Activated CD4-positive, alpha-beta T cell treated with anti-CD3 and anti-CD28 coated beads, Interleukin-2, Interleukin-6, amounts not matched to agents 100 ng/mL and 50 ng/mL, durations not matched to agents 16 hours and 8 hours (primary cell): ENCODE measurements around the gene DCAF8L2.
A peak's percentile ranks its signal among the peaks of the same experiment; 100 is the strongest.
"Not testable (repeated sequence)": the region's sequence is repeated elsewhere in the genome, so short reads cannot be mapped to it uniquely, and the experiment has no call there.

Experiments
- DNase-seq: peaks from one replicate; pipeline ENCODE4 v3.0.0-alpha.2; 2020

Gene DCAF8L2

GRCh38 chrX:27680726-27681125, 90.6 kb downstream of the DCAF8L2 start:
- DNase-seq = no peak

GRCh38 chrX:27683566-27684208, 93.5 kb downstream of the DCAF8L2 start:
- peak; percentile 56 for DNase-seq

- DNase-seq = no peak
Measured at GRCh38 chrX:27694667-27695066, 104.5 kb downstream of the DCAF8L2 start.

GRCh38 chrX:27706526-27706925, 116.4 kb downstream of the DCAF8L2 start:
- DNase-seq = no peak

- no peak for DNase-seq
Measured at GRCh38 chrX:27715610-27716009, 125.5 kb downstream of the DCAF8L2 start.

GRCh38 chrX:27728291-27728690, 138.1 kb downstream of the DCAF8L2 start:
- DNase-seq = no peak

GRCh38 chrX:27731962-27732361, 141.8 kb downstream of the DCAF8L2 start:
- DNase-seq = no peak

- no peak for DNase-seq
Measured at GRCh38 chrX:27735914-27736313, 145.8 kb downstream of the DCAF8L2 start.

- DNase-seq = no peak
Measured at GRCh38 chrX:27740933-27741332, 150.8 kb downstream of the DCAF8L2 start.

GRCh38 chrX:27743521-27743920, 153.4 kb downstream of the DCAF8L2 start:
- not testable (repeated sequence) for DNase-seq

GRCh38 chrX:27746516-27746915, 156.4 kb downstream of the DCAF8L2 start:
- no peak for DNase-seq

GRCh38 chrX:27750298-27750697, 160.2 kb downstream of the DCAF8L2 start:
- not testable (repeated sequence) for DNase-seq

GRCh38 chrX:27751976-27752375, 161.8 kb downstream of the DCAF8L2 start:
- DNase-seq = no peak

GRCh38 chrX:27765718-27766117, 175.6 kb downstream of the DCAF8L2 start:
- no peak for DNase-seq

GRCh38 chrX:27767387-27767786, 177.2 kb downstream of the DCAF8L2 start:
- no peak for DNase-seq

- no peak for DNase-seq
Measured at GRCh38 chrX:27775984-27776383, 185.8 kb downstream of the DCAF8L2 start.

- DNase-seq = no peak
Measured at GRCh38 chrX:27796640-27797257, 206.6 kb downstream of the DCAF8L2 start.

GRCh38 chrX:27797575-27797974, 207.4 kb downstream of the DCAF8L2 start:
- DNase-seq = no peak
